Ectodermal cell (in vitro differentiated cells): Measurements from ENCODE around the gene S100A5.
"Not testable (repeated sequence)": the region's sequence is repeated elsewhere in the genome, so short reads cannot be mapped to it uniquely, and the experiment has no call there.

Source experiments
- H3K27ac ChIP-seq: 2 replicates; pipeline ENCODE4 v1.7.0; 2013; ENCODE audit warnings: mild to moderate bottlenecking, low read depth, low read length; ENCODE audit not compliant: insufficient read depth, poor library complexity, severe bottlenecking
- H3K27me3 ChIP-seq: 2 replicates; pipeline ENCODE4 v1.7.0; 2013; ENCODE audit warnings: mild to moderate bottlenecking, low read length; ENCODE audit not compliant: insufficient read depth, control insufficient read depth, poor library complexity, severe bottlenecking
- H3K36me3 ChIP-seq: one replicate; pipeline ENCODE4 v1.7.0; 2013; ENCODE audit warnings: low read length; ENCODE audit not compliant: control insufficient read depth, insufficient read depth
- H3K4me1 ChIP-seq: one replicate; pipeline ENCODE4 v1.7.0; 2013; ENCODE audit warnings: low read length; ENCODE audit not compliant: control insufficient read depth, insufficient read depth
- H3K4me3 ChIP-seq: 2 replicates; pipeline ENCODE4 v1.7.0; 2013; ENCODE audit warnings: low read depth, low read length, control low read depth; ENCODE audit not compliant: insufficient read depth
- H3K9me3 ChIP-seq: 2 replicates; pipeline ENCODE4 v1.7.0; 2013; ENCODE audit warnings: mild to moderate bottlenecking, low read length, moderate library complexity; ENCODE audit not compliant: control insufficient read depth
- WGBS, 2 experiments: methylation state at CpG; one replicate each; pipeline ENCODE4 v1.1.7; 2013; ENCODE audit warnings: missing lambda C conversion rate in 2 of 2; 5-methylcytosine and 5-hydroxymethylcytosine counted together

S100A5 gene

GRCh38 chr1:153521808-153522207, 18.9 kb downstream of the S100A5 start:
- WGBS, 2 experiments, result 96% methylated on average over 37 of the region's 37 CpGs
- not testable (repeated sequence) for H3K4me1 ChIP-seq, H3K36me3 ChIP-seq, H3K27ac ChIP-seq, H3K27me3 ChIP-seq, H3K4me3 ChIP-seq, H3K9me3 ChIP-seq

- no peak overlapping the region for H3K4me3 ChIP-seq
- H3K27ac ChIP-seq, result no peak overlapping the region
- no peaks in the 10 kb centered on the region for H3K9me3 ChIP-seq
- H3K36me3 ChIP-seq, result no peaks in the 10 kb centered on the region
- no peaks in the 10 kb centered on the region for H3K4me1 ChIP-seq
- WGBS, 2 experiments, result 84 to 86% methylated on average over 4 of the region's 4 CpGs
- no peaks in the 10 kb centered on the region for H3K27me3 ChIP-seq
Observed at GRCh38 chr1:153520818-153521476, 19.8 kb downstream of the S100A5 start.

- H3K9me3 ChIP-seq, H3K4me3 ChIP-seq, H3K4me1 ChIP-seq, H3K36me3 ChIP-seq, H3K27me3 ChIP-seq, H3K27ac ChIP-seq: not testable (repeated sequence)
- WGBS, 2 experiments, result 85 to 87% methylated on average over 4 of the region's 5 CpGs
Observed at GRCh38 chr1:153520137-153520691, 20.5 kb downstream of the S100A5 start.

- Histone ChIP-seq H3K27me3 (no peaks in the 10 kb centered on the region), H3K27ac (no peak overlapping the region), H3K9me3 (no peaks in the 10 kb centered on the region), H3K4me3 (no peak overlapping the region), H3K4me1 (no peaks in the 10 kb centered on the region), H3K36me3 (no peaks in the 10 kb centered on the region)
- WGBS, 2 experiments, result 89 to 90% methylated on average over 3 of the region's 3 CpGs
Observed at GRCh38 chr1:153519242-153519641, 21.5 kb downstream of the S100A5 start.

GRCh38 chr1:153515504-153516394, 25.0 kb downstream of the S100A5 start:
- no peaks in the 10 kb centered on the region for H3K9me3 ChIP-seq
- no peaks in the 10 kb centered on the region for H3K27me3 ChIP-seq
- no peak overlapping the region for H3K27ac ChIP-seq
- no peaks in the 10 kb centered on the region for H3K36me3 ChIP-seq
- H3K4me3 ChIP-seq, result no peak overlapping the region
- 65 to 69% methylated on average over 8 of the region's 8 CpGs for WGBS, 2 experiments
- no peaks in the 10 kb centered on the region for H3K4me1 ChIP-seq

- Histone ChIP-seq H3K27ac (no peak overlapping the region), H3K9me3 (no peaks in the 10 kb centered on the region), H3K4me3 (no peak overlapping the region), H3K4me1 (no peaks in the 10 kb centered on the region), H3K27me3 (no peaks in the 10 kb centered on the region), H3K36me3 (no peaks in the 10 kb centered on the region)
- 90 to 91% methylated on average over 7 of the region's 7 CpGs for WGBS, 2 experiments
Observed at GRCh38 chr1:153513666-153514065, 27.1 kb downstream of the S100A5 start.

GRCh38 chr1:153513023-153513422, 27.7 kb downstream of the S100A5 start:
- no peak overlapping the region for H3K27ac ChIP-seq
- 85 to 94% methylated on average over 3 of the region's 3 CpGs for WGBS, 2 experiments
- H3K9me3 ChIP-seq, result no peaks in the 10 kb centered on the region
- no peak overlapping the region for H3K4me3 ChIP-seq
- no peaks in the 10 kb centered on the region for H3K36me3 ChIP-seq
- no peaks in the 10 kb centered on the region for H3K4me1 ChIP-seq
- H3K27me3 ChIP-seq, result no peaks in the 10 kb centered on the region

GRCh38 chr1:153510984-153511410, 29.7 kb downstream of the S100A5 start:
- Histone ChIP-seq H3K36me3 (no peaks in the 10 kb centered on the region), H3K27me3 (no peaks in the 10 kb centered on the region), H3K9me3 (no peaks in the 10 kb centered on the region), H3K4me3 (no peak overlapping the region), H3K27ac (no peak overlapping the region), H3K4me1 (no peaks in the 10 kb centered on the region)
- WGBS, 2 experiments, result 2 to 4% methylated on average over 7 of the region's 7 CpGs

- H3K27ac ChIP-seq, result no peak overlapping the region
- H3K27me3 ChIP-seq, result no peaks in the 10 kb centered on the region
- WGBS, 2 experiments, result 64 to 73% methylated on average over 4 of the region's 4 CpGs
- no peaks in the 10 kb centered on the region for H3K9me3 ChIP-seq
- H3K4me3 ChIP-seq, result no peak overlapping the region
- no peaks in the 10 kb centered on the region for H3K4me1 ChIP-seq
- no peaks in the 10 kb centered on the region for H3K36me3 ChIP-seq
Observed at GRCh38 chr1:153509729-153510354, 30.9 kb downstream of the S100A5 start.

GRCh38 chr1:153509036-153509435, 31.7 kb downstream of the S100A5 start:
- no peaks in the 10 kb centered on the region for H3K27me3 ChIP-seq
- H3K4me1 ChIP-seq, result no peaks in the 10 kb centered on the region
- no peaks in the 10 kb centered on the region for H3K9me3 ChIP-seq
- H3K27ac ChIP-seq, result no peak overlapping the region
- WGBS, 2 experiments, result 89 to 91% methylated on average over 3 of the region's 3 CpGs
- no peaks in the 10 kb centered on the region for H3K36me3 ChIP-seq
- H3K4me3 ChIP-seq, result no peak overlapping the region
